K562 (cell line): Measurements from ENCODE around the gene LAG3. TPM values are rescaled to one million over a fixed set of nuclear protein-coding genes. Genes with fewer than 3 reads are reported as not detected.

Experiments
- ATAC-seq: fragments of 200-7000 bp; cut with Tn5 transposase; 3 replicates; pipeline ENCODE4 v1.9.1; 2020; ENCODE audit warnings: moderate library complexity
- BruUV-seq: library from RNA; stranded (reverse); fragments of 400-500 nt; replicated peaks from 2 replicates; lab custom pipeline; 2021; lab: Mats Ljungman, UMichigan
- CTCF ChIA-PET: fragments of 300-600 bp; formaldehyde crosslinking; extraction: SDS; loops from one replicate; lab custom pipeline; 2021; ENCODE audit warnings: low intra/inter-chr PET ratio; lab: Yijun Ruan, JAX
- POLR2A ChIA-PET: fragments of 300-600, 350-650 bp; sonication (Branson Sonifier 250); formaldehyde crosslinking; extraction: SDS; loops from one replicate; lab custom pipeline; 2021; ENCODE audit warnings: antibody characterized with exemption, inconsistent platforms; lab: Yijun Ruan, JAX
- DNase-seq, 4 experiments: peaks; one replicate each; pipeline versions ENCODE4 v3.0.0 to v3.0.0-alpha.2; 2011 to 2018; ENCODE audit warnings: low spot score in 3 of 4, mixed read lengths in 3 of 4; ENCODE audit errors: extremely low read depth in 1 of 4
- FAIRE-seq: peaks from 2 replicates; lab custom pipeline; 2011; peaks lifted over from hg19 to GRCh38; lab: Jason Lieb, UNC
- H2AFZ ChIP-seq: 2 replicates; pipeline ENCODE4 v1.6.0; 2011; ENCODE audit warnings: low read depth, low read length, control low read depth, inconsistent platforms
- H3K27ac ChIP-seq: fragments of 200-600 bp; 3 replicates; pipeline ENCODE4 v1.8.0; 2011; ENCODE audit warnings: low read depth, mild to moderate bottlenecking, control low read depth, inconsistent platforms, low read length, moderate library complexity, mixed read lengths; ENCODE audit errors: extremely low read depth
- H3K27me3 ChIP-seq, 2 experiments: fragments of 300-600 bp in 1 of 2; 2 replicates in 1 of 2; 3 replicates in 1 of 2; pipeline versions ENCODE4 v1.6.0 to v1.8.0; 2011; ENCODE audit warnings: inconsistent platforms in 2 of 2, low read length in 2 of 2, mild to moderate bottlenecking in 1 of 2, mixed read lengths in 1 of 2, moderate library complexity in 1 of 2; ENCODE audit not compliant: control insufficient read depth in 2 of 2, insufficient read depth in 2 of 2
- H3K36me3 ChIP-seq: fragments of 300-600 bp; 3 replicates; pipeline ENCODE4 v1.8.0; 2011; ENCODE audit warnings: mild to moderate bottlenecking, low read length, inconsistent platforms; ENCODE audit not compliant: control insufficient read depth, insufficient read depth
- H3K4me1 ChIP-seq, 2 experiments: fragments of 200-600 bp in 1 of 2; replicated peaks in 1 of 2; 2 replicates in 1 of 2; 3 replicates in 1 of 2; pipeline versions ENCODE4 v1.5.1 to v1.8.0; 2011; ENCODE audit warnings: inconsistent platforms in 2 of 2, low read length in 2 of 2, mild to moderate bottlenecking in 1 of 2, mixed read lengths in 1 of 2, moderate library complexity in 1 of 2; ENCODE audit not compliant: control insufficient read depth in 2 of 2, insufficient read depth in 2 of 2
- H3K4me2 ChIP-seq: 2 replicates; pipeline ENCODE4 v1.6.1; 2011; ENCODE audit warnings: low read length, control low read depth, inconsistent platforms, mixed read lengths; ENCODE audit not compliant: insufficient read depth
- H3K4me3 ChIP-seq: fragments of 200-600 bp; sonication (generic), shearing (Covaris generic); 2 replicates; pipeline ENCODE4 v1.5.1; 2016; ENCODE audit warnings: control low read depth, inconsistent platforms
- H3K79me2 ChIP-seq: fragments of 200-600 bp; 3 replicates; pipeline ENCODE4 v1.8.0; 2011; ENCODE audit warnings: low read length, inconsistent platforms; ENCODE audit not compliant: control insufficient read depth, insufficient read depth
- H3K9ac ChIP-seq, 2 experiments: 2 replicates each; pipeline versions ENCODE4 v1.6.0 to v1.6.1; 2011; ENCODE audit warnings: low read depth in 2 of 2, low read length in 2 of 2, control low read depth in 1 of 2, inconsistent platforms in 1 of 2, mild to moderate bottlenecking in 1 of 2, mixed read lengths in 1 of 2; ENCODE audit not compliant: insufficient read depth in 1 of 2
- H3K9me1 ChIP-seq: one replicate; pipeline ENCODE4 v1.6.0; 2011; ENCODE audit warnings: inconsistent platforms, mild to moderate bottlenecking, low read length, moderate library complexity; ENCODE audit not compliant: control insufficient read depth, insufficient read depth
- H3K9me3 ChIP-seq: replicated peaks from 2 replicates; pipeline ENCODE4 v1.5.1; 2011; ENCODE audit warnings: low read depth, low read length, inconsistent platforms; ENCODE audit not compliant: control insufficient read depth, insufficient read depth
- H4K20me1 ChIP-seq: replicated peaks from 2 replicates; pipeline ENCODE4 v1.6.1; 2011; ENCODE audit warnings: low read length, inconsistent platforms, mixed read lengths; ENCODE audit not compliant: control insufficient read depth, insufficient read depth
- E2F6 ChIP-seq, 2 experiments: IDR thresholded peaks; 2 replicates each; pipeline ENCODE4 v1.6.1; 2011; ENCODE audit warnings: borderline replicate concordance in 1 of 2, control low read depth in 1 of 2, low read depth in 1 of 2, low read length in 1 of 2, mild to moderate bottlenecking in 1 of 2, mixed read lengths in 1 of 2, moderate library complexity in 1 of 2; ENCODE audit not compliant: insufficient read depth in 1 of 2, insufficient read length in 1 of 2, poor library complexity in 1 of 2, severe bottlenecking in 1 of 2; ENCODE audit errors: extremely low read depth in 1 of 2
- FOXK1 ChIP-seq: sonication (generic); formaldehyde crosslinking; IDR thresholded peaks from 2 replicates; pipeline ENCODE4 v1.8.0; 2022; ENCODE audit warnings: missing genetic modification reagents, mild to moderate bottlenecking, borderline replicate concordance
- L3MBTL2 ChIP-seq: fragments of 450-650 bp; IDR thresholded peaks from 2 replicates; pipeline ENCODE4 v1.6.1; 2016; ENCODE audit warnings: mild to moderate bottlenecking, moderate library complexity
- NR2C1 ChIP-seq, 2 experiments: fragments of 450-650 bp; IDR thresholded peaks; 2 replicates each; pipeline ENCODE4 v1.6.1; 2017; ENCODE audit warnings: mild to moderate bottlenecking in 2 of 2, antibody characterized with exemption in 1 of 2, inconsistent platforms in 1 of 2, missing compliant biosample characterization in 1 of 2, missing genetic modification characterization in 1 of 2
- PKNOX1 ChIP-seq: fragments of 450-650 bp; IDR thresholded peaks from 2 replicates; pipeline ENCODE4 v1.6.1; 2016
- ZBTB17 ChIP-seq: fragments of 450-650 bp; formaldehyde crosslinking; IDR thresholded peaks from 2 replicates; pipeline ENCODE4 v1.4.0; 2020; ENCODE audit warnings: mild to moderate bottlenecking
- ZNF592 ChIP-seq: fragments of 450-650 bp; IDR thresholded peaks from 2 replicates; pipeline ENCODE4 v1.6.1; 2017; ENCODE audit warnings: antibody characterized with exemption, mild to moderate bottlenecking
- WGBS: fragments of 100-300 bp; shearing (Covaris generic); methylation state at CpG from one replicate; pipeline ENCODE4 v1.1.6; 2016; ENCODE audit warnings: low coverage, mixed read lengths; ENCODE audit not compliant: insufficient coverage; ENCODE audit errors: missing lambda C conversion rate; 5-methylcytosine and 5-hydroxymethylcytosine counted together
- in situ Hi-C: fragments of 300-500 bp; cut with MboI; formaldehyde crosslinking; loops from 4 replicates; pipeline ENCODE4 v1.15.0; 2018; ENCODE audit warnings: inconsistent platforms, mixed read lengths
- intact Hi-C: fragments of 100-400 bp; cut with micrococcal nuclease; formaldehyde crosslinking; loops from 2 replicates; pipeline ENCODE4 v1.14.2; 2022
- polyA plus RNA-seq, 8 experiments: library from polyadenylated mRNA; depleted of rRNA in 4 of 8; stranded (reverse) in 5 of 8; unstranded in 3 of 8; fragments of >200 nt; fragmentation: Nextera tagmentation in 2 of 8; fragmentation: Illumina TruSeq in 1 of 8; extraction: Ambion mirVana in 2 of 8; extraction: Trizol in 1 of 8; gene quantifications; 2 replicates each; pipeline versions ENCODE4 v1.2.1 to v1.2.3, GENCODE V29; 2011 to 2014; ENCODE audit warnings: inconsistent platforms in 1 of 8, missing spikeins in 1 of 8
- total RNA-seq, 7 experiments: library from RNA; depleted of rRNA in 6 of 7; stranded (reverse); fragments of >200 nt in 6 of 7; fragmentation: Illumina TruSeq in 2 of 7; extraction: Trizol in 2 of 7; gene quantifications; 2 replicates each; pipeline versions ENCODE4 v1.2.1 to v1.2.3, GENCODE V29; 2011 to 2021; ENCODE audit warnings: low replicate concordance in 1 of 7

LAG3 gene
- total and polyA plus RNA-seq, 9 of the 15 experiments (the other 6 are each of a cell fraction or from before 2014, with no cell fraction given) = 0.07 to 0.66 (median 0.09) TPM; not detected in 1

GRCh38 chr12:6759741-6760140, 12.6 kb upstream of the LAG3 start (continued):
- no peak for TF ChIP-seq NR2C1 (IDR thresholded peaks at IDR 0.05)
- TF ChIP-seq NR2C1 (tag; IDR thresholded peaks at IDR 0.05) = no peak
- TF ChIP-seq FOXK1 = no peak

GRCh38 chr12:6763380-6763779, 8.9 kb upstream of the LAG3 start:
- Histone ChIP-seq H4K20me1 (no peaks in the 10 kb centered on the region), H3K9ac (peak overlapping the region in 1 of 2 experiments; percentile 42; a peak in 2 of 4 replicates), H3K4me1 (peaks cover 17 to 26% of the 10 kb centered on the region in 2 experiments; a peak in 4 of 5 replicates), H3K79me2 (peaks cover 16% of the 10 kb centered on the region), H3K36me3 (peaks cover under 1% of the 10 kb centered on the region; the same call in 1 of the 3 replicates), H3K9me3 (no peaks in the 10 kb centered on the region), H3K4me3 (no peak overlapping the region), H3K4me2 (peak overlapping the region; percentile 36), H2AFZ (peak overlapping the region; percentile 48), H3K9me1 (no peaks in the 10 kb centered on the region), H3K27me3 (no peaks in the 10 kb centered on the region), H3K27ac (peak overlapping the region; percentile 65)
- DNase-seq = no peak
- ChIA-PET POLR2A (interaction anchor here (0.6 to 1.0 kb wide), 3 partner anchors 10 to 334 kb away, joined by 4 to 5 read pairs (median 4); partner anchors contain the start of gene MLF2), CTCF (no interaction called here)
- ATAC-seq = no peak
- TF ChIP-seq L3MBTL2 = peak; percentile 34
- 0 out of 2 replicates have a peak, but pooled peaks have one; percentile 18 for TF ChIP-seq ZNF592
- no peak for TF ChIP-seq PKNOX1
- TF ChIP-seq ZBTB17 = no peak
- TF ChIP-seq E2F6 (IDR thresholded peaks at IDR 0.05; ENCODE audit: borderline replicate concordance in 1 of 2, extremely low read depth in 1 of 2, insufficient read depth in 1 of 2, insufficient read length in 1 of 2, low read depth in 1 of 2, low read length in 1 of 2, poor library complexity in 1 of 2, severe bottlenecking in 1 of 2) = peak in 1 of 2 experiments; percentile 73
- no TSS peak for BruUV-seq
- no peak for FAIRE-seq
- 68% methylated on average over 4 of the region's 4 CpGs for WGBS
- intact Hi-C loops (no loop called here), in situ Hi-C loops (no loop called here)
